Superior temporal gyrus (tissue), 1 donor: ENCODE measurements around the gene SH2D6.
"Not testable (repeated sequence)": the region's sequence is repeated elsewhere in the genome, so short reads cannot be mapped to it uniquely, and the experiment has no call there.

ENCODE experiments used
- DNase-seq: peaks from one replicate; pipeline ENCODE4 v3.0.0-alpha.2; 2016; ENCODE audit errors: extremely low spot score

The SH2D6 gene

DNA sequence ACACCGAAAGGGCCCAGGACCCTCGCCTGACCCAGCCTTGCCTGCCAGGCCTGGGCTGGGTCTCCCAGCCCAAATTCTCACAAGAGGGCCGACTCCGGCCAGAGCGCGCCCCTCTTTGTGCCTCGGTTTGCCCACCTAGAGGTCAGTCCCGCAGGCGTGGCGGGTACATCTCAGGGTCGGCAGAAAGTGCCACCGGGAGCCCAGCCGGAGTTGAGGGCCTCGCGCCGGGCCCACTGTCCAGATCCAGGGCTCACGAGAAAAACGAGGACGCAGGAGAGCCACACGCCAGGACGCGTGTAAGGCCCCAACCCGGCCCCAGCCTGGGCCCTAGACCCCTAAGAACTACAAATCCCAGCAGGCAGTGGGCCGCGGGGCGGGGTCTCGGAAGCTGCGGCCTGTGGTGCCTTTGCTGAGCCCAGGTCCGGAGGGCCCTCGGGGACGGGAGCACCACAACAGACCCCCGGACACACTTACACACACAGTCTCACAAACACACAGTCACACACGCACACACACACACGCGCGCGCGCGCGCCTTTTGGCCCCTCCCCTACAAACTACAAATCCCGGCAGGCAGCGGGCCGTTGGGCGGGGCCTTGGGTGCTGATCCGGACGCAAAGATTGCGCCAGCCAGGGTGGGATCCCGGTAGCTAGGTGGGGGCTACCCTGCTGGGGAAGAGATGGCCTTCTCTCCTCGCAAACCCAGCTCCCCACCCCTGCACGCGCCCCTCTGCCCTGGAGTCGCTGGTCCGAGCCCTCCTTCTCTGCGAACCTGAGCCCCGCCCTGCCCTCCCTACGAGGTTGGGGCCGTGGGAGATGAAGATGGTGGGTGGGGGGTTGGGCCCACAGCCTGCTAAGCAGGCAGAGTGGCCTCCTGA lies at the start of gene SH2D6:
Gene SH2D6 (plus strand): TSS at position 583 of the 877 bp plus-strand sequence. CDS start 10,752 bp downstream, outside the sequence.
- peak; percentile 90 for DNase-seq

DNA sequence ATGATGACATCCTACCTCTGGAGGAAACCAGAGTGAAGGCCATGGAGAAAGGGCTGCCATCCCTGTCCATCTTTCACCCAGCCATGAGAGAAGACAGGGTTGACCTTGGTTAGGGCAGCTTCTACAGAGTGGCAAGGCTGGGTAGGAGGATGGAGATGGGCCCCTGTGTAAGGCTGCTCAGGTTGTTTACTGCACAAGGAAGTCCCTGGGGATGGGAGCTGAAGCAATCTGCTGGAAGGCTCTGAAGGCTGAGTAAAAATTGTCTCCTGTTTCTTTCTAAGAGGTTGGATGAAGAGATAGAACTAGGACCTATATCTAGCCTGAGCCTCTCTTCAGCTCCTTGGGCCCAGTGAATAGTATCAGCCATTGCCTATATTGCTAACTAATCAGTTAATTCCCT lies 49.6 kb upstream of the SH2D6 start:
- DNase-seq = no peak

DNA sequence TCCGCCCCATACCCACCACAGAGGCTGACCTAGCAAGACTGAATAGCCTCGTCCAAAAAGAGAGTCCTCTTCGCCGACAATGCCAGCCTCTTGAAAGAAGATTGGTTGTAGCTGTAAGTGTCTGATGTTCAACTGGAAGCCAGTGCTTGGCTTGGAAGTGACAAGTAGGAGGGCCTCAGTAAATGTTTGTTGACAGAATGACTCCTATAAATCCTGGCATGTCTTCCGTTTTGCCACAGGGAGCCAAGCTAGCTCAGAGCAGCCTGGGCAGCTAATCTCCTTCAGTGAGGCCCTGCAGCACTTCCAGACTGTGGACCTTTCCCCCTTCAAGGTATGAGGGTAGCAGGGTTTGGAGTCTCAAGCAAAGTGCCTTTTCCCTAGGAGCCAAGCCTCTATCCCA lies 49.0 kb upstream of the SH2D6 start:
- no peak for DNase-seq

DNA sequence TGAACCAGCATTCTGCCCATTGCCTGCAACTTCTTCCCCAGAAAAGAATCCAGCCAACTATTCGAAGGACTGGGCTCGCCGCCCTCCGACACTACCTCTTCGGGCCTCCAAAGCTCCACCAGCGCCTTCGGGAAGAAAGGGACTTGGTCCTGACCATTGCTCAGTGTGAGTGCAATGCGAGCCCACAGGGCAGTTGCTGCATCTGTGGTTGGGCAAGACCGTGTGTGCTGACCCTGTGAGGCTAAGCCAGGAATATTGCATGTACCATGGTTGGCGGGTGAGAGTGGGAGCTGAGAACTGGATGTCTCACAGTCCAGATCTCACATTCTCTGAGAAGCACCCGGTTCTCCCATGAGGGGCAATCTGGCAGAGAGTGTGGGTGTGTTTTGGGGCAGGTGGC lies 47.5 kb upstream of the SH2D6 start:
- DNase-seq = no peak

DNA sequence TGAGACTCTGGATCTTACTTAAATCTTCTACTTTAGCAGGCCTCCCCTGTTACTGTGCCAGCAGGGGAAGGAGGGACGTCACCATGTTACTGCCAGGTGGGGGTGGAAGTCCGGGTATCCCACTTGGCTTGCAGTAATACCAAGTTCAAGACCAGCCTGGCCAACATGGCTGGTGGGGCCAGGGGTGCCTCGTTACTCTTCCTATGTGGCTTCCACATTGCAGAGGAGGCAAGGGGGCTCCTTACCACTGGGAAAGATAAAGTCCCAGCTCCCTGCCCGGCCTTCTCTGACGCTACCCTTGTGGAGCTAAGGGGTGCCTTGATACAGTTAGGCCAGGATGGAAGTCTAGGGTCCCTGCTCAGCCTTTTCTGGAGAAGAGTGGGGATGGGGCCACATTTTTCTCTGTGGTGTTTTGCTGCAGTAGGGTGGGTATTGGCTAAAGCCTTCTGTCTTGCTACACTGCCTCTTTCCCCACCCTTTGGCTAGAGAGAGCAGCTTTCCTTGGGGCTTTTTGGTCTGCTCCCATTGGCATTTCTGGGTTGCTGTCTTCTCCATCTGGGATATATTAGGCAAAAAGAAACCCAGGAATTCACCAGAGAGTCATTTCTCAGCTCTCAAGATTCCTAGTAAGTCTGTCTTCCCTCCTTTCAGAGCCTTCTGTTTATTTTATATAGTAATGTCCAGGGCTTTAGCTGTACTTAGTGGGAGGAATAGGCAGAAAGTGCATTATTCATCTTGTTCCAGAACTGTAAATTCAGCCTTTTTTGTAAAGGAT lies 42.0 kb upstream of the SH2D6 start:
- no peak for DNase-seq

DNA sequence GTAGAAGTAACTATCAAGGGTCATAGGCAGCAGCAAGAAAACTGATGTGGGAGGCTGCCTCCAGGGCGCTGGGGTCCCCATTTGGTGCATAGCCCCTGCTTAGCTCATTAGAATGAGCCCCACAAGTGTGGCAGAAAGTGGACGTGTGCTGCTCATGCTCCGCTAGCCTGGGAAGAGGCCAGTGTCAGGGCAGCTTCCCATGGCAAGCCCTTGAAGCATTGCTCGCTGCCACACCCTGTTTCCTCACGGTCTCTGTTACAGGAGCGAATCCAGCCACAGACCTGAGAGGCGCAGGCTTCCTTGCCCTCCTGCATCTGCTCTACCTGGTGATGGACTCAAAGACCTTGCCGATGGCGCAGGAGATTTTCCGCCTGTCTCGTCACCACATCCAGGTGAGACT lies 41.4 kb upstream of the SH2D6 start:
- DNase-seq = no peak

DNA sequence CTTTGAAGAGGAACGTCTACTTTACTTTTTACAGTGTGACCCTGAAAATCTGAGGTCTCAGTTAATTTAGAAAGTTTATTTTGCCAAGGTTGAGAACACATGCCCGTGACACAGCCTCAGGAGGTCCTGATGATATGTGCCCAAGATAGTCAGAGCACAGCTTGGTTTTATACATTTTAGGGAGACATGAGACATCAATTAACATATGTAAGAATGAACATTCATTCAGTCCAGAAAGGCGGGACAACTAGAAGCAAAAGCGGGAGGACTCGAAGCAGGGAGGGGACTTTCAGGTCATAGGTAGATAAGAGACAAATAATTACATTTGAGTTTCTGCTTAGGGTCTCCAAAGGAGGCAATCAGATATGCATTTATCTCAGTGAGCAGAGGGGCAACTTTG lies 40.3 kb upstream of the SH2D6 start:
- DNase-seq = no peak

DNA sequence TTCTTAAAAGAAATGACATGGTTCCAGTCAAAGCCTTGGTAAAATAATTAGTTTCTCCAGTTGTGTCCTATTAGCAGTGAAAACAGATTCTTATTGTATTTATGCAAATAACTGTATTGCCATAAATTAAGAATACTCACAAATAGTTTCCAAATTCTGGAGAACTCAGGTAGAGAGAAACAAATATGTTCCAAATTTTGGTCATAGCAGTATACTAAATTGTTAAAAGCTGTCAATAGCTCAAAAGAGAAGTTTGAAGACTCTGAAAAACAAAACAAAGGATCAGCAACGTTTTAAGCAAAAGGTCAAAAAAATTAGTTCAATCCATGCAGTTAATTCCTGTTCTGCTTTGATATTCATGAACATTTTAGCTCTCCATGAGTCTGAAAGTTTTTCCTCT lies 38.5 kb upstream of the SH2D6 start:
- no peak for DNase-seq

DNA sequence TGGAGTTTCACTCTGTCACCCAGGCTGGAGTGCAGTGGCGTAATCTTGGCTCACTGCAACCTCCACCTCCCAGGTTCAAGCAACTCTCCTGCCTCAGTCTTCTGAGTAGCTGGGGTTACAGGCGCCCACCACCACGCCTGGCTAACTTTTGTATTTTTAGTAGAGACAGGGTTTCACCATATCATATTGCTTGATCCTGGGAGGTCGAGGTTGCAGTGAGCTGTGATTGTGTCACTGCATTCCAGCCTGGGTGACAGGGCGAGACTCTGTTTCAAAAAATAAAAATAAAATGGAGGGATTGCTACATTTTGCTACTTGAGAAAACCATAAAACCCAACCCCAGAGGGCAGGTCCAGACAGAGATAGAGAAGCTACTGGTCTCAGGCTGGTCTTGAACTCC lies 35.4 kb upstream of the SH2D6 start:
- not testable (repeated sequence) for DNase-seq

DNA sequence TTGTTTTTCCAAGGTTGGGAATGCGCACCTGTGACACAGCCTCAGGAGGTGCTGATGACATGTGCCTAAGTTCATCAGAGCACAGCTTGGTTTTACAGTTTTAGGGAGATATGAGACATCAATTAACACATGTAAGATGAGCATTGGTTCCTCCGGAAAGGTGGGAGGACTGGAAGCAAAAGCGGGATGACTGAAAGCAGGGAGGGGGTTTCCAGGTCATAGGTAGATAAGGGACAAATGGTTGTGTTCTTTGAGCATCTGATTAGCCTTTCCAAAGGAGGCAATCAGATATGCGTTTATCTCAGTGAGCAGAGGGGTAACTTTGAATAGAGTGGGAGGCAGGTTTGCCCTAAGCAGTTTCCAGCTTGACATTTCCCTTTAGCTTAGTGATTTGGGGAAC lies 34.7 kb upstream of the SH2D6 start:
- no peak for DNase-seq

DNA sequence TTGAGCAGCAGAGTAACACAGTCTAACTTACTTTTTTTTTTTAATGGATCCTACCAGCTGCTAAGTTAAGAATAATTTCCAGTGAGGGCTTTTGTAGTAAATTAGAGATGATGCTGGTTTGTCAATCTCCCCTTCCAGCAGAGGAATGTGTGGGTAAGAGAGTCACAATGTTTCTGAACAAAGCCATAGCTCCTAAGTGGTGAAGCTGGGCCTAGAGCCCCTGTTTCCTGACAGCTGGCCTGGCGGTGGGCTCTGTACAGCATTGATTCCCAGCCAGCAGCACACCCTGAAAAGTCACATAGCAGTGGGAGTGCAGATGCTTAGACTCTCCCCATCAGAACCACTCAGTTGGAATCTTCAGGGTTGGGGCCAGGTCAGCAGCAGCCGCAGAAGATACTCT lies 32.8 kb upstream of the SH2D6 start:
- no peak for DNase-seq

DNA sequence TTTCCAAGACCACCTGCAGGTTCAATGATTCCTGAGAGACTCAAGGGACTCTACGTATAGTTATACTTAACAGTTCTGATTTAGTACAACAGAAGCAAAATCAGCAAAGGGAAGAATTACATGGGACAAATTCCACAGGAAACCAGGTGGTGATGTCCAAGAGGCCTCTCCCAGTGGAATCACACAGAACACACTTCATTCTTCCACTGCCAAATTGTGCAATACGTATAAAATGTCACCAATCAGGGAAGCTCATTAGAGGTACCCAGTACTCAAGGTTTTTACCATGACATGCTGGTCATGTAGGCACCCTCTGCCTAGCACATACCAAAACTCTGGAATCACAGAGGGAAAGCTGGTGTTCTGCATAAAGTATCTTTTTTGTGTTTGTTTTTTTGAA lies 30.8 kb upstream of the SH2D6 start:
- no peak for DNase-seq

DNA sequence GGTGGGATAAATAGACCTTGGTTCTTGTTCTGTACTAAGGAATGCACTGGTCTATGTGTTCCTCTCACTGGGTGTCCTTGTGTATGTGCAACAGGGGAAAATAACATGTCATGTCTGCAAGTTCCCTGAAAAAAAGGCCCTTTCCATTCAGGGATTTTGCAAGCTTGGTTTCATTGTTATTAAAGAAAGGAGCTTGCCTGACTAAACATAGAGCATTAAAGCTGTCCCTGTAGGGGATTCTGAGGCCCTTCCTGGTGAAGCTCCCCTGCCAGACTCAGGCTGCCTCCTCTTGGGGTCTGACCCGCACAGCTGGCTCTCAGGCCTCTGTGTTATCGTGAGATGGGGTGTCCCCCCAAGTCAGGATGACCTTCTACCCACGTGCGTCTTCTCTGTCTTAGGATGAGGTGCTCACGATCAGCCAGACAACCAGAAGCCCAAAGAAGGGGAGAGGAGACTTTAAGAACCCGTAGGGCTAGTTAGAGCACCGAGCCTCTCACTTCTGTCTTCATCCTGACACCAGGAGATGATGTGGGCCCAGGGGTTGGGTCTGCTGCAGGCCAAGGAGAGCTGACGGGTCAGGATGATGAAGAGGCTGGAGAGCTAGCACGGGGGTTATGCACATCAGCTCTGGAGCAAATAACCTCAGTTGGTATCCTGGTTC lies 29.5 kb upstream of the SH2D6 start:
- DNase-seq = no peak

DNA sequence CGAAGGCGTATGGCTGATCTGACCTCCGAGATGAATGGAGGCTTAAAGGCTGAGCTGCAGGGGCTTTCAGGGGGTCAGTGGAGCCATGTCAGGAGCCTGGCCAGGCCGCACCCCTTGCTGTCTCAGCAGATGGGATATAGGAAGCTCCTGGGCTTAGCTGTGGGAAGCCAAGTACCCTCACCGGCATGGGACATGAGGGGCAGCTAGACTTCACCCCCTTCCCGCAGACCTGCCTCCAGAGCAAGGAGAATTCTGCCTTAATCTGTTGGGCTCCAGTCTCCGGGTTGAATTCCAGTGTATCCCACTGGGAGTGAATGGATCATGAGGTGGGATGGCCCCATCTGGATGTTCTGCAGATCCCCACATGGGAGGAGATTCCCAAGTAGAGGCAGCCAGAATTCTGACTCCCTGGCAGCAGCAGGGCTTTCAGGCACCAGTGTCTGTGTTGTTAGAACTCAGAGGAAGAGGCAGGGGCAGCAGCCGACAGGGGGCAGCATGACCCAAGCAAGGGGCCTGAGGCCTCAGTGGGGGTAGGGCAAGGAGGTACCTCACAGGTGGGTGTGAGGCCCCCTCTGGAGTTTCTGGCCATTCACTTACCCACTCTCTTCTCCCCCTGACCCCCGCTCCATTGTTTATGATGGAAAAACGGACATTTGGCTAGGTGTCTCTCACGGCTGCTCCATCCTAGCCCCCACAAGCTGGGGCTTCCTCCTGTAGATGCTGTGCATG lies 27.4 kb upstream of the SH2D6 start:
- DNase-seq = peak; percentile 28

DNA sequence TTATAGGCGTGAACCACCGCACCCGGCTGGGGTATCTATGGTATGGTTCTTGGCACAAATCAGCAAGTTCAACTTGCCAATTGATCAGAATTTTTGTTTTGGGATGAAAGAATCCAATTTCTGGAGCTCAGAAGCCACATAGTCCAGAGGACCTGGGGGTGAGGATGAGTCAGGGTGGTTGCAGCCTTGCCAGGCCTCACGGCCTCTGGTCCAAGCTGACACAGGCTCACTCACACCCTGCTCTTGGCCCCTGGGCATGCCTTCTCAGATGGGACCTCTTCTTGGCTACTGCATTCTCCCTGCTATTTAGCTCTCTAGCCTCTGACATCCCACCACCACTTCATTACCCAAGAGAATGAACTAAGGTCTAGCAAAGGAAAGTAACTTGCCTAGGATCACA lies 24.7 kb upstream of the SH2D6 start:
- no peak for DNase-seq

DNA sequence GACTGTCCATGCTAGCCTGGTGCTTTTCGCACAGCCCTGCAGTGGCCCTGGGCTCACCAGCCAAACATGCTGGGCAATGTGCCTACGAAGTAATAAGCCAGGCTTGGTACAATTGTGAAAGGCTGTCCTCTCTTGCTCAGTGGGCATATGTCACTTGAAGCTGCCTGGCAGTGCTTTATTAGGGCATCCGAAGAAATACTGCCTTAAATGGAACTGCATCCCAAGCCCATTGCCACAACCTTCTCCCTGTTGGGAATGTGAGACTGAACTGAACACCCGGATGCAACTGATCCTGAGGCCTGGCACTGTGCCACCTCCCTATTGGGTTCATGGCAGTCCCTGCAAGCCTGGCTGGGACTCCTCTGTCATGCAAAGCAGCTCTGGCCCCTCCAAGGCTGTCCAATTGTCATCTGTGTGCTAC lies 24.2 kb upstream of the SH2D6 start:
- DNase-seq = peak; percentile 83

DNA sequence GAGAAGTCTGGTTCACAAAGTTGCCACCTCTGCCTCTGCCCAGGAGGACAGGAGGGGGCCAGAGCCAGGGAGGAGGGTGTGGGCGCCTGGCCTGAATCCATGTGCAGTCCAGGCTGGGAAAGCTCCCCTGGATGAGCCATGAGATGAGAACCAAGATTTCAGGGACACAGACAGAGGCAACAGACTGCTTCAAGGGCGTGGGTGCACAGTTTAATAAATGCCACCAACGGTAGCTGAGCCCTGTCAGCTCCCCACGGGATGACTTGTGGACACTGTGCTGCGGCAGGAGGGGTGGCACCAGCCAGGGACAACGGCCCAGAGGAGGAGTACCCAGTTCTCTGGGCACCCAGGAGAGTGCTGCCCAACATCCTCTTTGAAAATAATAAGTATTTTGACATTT lies 23.5 kb upstream of the SH2D6 start:
- no peak for DNase-seq

DNA sequence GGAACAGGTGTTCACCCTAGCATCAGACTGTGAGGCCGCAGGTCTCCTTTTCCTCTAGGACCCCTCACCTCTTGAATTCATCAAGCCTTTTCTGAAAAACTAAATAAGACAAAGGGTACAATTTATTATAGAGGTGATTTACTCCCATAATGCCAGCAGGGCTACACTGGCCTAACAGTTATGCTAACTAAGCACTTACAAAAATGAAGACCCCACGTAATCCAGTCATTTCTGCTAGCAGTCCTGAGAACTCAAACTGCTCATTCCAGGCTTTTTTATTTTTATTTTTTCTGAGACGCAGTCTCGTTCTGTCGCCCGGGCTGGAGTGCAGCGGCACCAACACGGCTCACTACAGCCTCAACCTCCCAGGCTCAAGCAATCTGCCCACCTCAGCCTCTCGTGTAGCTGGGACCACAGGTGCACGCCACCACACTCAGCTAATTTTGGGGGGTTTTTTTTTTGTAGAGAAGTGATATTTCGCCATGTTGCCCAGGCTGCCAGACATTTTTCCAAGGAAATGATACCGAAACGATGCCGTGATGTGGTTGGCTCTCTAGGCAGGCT lies 22.5 kb upstream of the SH2D6 start:
- no peak for DNase-seq

DNA sequence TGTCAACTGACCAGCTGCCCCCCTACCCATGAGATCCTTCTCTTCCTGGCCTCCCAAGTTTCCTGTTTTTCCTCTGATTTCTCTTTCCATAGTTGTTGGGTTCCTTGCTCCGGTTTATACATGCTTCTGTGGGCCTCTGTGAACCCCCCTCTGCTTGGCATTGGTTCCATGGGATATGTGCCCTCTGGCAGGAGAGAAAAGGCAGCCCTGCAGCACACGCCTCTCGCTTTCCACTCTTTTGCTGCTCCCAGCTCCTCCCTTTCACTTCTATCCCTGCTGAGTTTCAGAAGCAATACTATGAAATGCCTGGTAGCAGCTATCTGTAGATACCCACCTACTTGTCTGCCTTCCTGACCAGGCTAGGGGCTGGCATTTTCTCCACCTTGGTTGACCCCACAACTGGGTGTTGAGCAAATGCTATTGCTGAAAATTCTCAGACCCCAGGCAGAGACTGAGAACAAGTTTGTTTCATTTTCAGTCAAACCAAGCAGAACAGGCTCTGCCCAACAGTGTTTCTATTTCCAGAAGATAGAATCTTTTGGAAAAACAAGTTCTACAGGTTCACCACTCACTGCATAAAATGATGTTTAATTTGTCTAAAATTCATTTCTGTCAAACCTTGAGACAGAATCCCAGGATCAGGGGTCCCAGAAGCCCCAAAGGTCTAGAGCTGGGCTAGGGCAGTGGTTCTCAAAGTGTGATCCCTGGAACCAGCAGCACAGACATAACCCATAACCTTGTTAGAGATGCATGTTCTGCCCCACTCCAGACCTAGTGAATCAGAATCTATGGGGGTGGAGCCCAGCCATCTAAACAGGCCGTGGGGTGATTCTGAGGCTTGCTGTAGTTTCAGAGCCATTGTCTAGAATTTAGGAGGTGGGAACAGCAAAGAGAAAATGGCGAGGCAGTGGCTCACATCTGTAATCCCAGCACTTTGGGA lies 21.7 kb upstream of the SH2D6 start:
- peak; percentile 21 for DNase-seq

DNA sequence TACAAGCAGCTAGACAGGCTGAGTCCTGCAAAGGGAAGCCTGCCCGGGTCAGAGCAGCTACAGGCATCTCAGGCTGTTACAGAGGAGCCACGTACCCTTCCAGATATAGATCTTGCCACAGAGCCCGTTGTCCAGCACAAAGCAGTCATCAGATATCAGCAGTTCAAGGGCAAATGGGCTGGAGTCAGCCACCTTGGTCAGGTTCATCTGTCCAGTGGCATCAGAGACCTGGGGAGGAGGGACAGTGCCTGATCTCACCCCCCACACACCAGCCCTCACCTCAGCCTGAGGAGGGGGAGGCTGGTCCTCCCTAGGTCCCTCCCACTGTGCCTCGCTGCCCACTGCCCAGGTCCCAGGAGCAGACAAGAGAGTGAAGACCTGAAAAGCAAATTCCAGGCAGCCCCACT lies 20.6 kb upstream of the SH2D6 start:
- no peak for DNase-seq
